HG03196 (cell line): ENCODE measurements around the gene PKD2.
"Not testable (repeated sequence)": the region's sequence is repeated elsewhere in the genome, so short reads cannot be mapped to it uniquely, and the experiment has no call there.

Experiments used
- ATAC-seq: cut with Tn5 transposase; IDR thresholded peaks from one replicate; pipeline ENCODE4 v1.9.1; 2021; ENCODE audit not compliant: unreplicated experiment

PKD2 gene

DNA sequence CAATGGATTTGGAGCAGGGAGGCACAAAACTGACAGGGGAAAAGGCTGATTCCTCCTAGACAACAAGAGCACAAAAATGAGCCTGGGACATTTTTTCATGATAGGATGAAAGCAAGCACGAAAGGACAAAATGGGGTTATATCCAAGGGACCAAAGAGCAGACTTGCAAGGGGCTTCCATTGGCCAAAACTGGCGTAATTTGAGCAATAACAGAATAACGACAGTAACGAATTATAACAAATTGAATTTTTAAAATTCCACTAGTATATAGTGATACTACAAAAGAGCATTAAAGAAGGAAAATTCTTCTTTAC lies 21.6 kb upstream of the PKD2 start:
- ATAC-seq: no peak

DNA sequence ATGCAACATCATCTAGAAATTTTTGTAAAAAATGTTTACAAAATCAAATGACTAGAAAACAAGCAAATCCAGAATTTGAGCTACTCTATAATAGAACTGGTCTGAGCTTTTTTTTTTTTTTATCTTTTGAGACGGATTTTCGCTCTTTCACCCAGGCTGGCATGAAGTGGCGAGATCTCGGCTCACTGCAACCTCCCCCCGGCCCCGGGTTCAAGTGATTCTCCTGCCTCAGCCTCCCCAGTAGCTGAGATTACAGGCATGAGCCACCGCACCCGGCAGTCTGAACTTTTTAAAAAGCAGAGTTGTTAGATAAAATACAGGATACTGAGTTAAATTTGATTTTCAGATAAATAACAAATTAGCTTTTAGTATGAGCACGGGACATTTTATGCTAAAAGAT lies 20.9 kb upstream of the PKD2 start:
- ATAC-seq: no peak

DNA sequence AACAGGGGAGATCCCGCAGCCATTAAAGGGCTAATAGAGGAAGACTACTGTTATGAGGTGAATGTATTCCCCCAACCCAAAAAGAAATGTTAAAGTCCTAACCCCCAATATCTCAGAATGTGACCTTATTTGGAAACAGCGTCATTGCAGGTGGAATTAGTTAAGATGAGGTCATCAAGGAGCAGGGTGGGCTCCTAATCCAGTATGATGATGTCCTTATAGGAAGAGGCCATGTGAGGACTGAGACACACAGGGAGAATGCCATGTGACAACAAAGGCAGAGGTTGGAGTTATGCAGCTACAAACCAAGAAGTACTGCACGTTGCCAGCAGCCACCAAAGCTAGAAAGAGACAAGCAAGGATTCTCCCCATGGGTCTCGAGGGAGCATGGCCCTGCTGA lies 17.7 kb upstream of the PKD2 start:
- no peak for ATAC-seq

DNA sequence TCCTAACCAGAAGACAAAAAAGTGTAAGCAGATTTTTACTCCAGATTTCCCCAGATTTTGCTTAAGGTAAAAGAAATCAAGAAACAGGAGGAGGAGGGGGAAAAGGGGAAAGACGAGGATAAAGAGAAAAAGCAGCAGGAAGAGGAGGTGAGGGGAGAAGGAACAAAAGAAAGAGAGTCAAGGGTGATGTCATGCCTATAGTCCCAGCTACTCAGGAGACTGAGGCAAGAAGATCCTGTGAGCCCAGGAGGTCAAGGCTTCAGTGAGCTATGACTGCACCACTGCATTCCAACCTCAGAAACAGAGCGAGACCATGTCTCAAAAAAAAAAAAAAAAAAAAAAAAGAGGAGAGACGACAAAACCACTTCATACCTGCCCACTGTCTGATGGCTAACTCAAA lies 12.0 kb upstream of the PKD2 start:
- ATAC-seq: no peak

DNA sequence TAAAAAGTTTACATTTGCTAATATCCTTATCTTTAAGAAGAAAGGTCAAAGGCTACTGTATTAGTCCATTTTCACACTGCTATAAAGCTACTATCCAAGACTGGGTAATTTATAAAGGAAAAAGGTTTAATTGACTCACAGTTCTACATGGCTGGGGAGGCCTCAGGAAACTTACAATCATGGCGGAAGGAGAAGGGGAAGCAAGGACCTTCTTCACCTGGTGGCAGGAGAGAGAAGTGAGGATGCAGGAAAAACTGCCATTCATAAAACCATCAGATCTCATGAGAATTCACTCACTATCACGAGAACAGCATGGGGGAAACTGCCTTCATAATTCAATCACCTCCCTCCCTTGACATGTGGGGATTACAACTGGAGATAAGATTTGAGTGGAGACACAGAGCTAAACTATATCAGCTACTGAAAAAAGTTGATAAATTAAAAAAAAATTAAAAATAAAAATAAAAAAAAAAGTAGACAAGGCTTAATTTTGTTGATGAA lies 8.2 kb upstream of the PKD2 start:
- not testable (repeated sequence) for ATAC-seq

DNA sequence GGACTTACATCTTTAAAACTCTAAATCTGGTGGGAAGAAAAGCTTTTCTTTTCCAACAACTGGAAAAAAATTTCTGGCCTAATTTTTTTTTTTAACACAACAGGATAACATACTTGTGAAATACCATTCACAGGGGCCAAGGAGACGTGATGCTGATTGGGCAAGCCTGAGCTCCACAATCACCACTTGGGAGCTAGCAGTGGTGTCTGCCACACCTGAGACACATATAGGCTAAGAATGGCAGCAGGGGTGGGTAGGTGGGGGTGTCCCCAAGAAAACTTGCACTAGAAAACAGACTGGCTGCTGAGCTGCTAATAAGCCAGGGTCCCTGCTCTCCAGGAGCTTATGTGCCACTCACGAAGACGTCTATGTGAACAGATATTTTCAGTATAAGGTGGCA lies 5.6 kb upstream of the PKD2 start:
- no peak for ATAC-seq

DNA sequence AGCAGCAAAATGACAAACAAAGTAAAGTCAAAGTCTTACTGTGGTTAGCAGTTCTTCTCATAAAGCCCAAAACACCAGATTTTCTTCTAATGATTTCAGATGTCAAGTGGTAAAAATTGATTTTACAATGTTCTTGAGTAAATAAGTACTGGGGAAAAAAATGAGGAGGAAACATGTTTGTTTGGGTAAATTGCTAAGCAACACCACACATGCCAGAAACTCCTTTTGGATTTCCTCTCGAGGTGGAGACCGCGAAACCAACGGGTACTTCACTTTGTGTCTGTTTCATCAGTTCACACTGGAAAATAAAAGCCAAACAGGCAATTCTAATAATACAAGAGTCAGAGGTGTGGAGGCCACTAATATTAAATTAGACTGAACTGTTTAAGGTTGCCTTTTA lies 4.6 kb upstream of the PKD2 start:
- no peak for ATAC-seq

DNA sequence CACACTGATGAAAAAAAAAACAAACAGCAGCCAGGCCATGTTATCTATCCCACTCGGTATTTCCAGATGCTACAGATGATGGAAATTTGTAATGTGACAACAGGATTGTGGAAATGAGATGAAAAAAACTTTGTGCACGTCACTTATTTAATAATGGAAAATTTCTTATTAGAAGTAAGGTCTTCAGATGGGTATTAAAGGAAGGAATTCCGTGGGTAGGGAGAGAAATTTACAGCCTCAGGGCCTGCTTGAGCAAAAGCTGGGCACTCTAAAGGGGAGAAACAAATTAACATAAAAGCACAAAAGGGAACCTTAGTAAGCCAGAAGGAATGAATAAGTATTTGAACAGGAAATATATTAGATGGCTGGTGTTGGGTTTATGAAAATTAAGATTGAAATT lies 4.2 kb upstream of the PKD2 start:
- no peak for ATAC-seq

DNA sequence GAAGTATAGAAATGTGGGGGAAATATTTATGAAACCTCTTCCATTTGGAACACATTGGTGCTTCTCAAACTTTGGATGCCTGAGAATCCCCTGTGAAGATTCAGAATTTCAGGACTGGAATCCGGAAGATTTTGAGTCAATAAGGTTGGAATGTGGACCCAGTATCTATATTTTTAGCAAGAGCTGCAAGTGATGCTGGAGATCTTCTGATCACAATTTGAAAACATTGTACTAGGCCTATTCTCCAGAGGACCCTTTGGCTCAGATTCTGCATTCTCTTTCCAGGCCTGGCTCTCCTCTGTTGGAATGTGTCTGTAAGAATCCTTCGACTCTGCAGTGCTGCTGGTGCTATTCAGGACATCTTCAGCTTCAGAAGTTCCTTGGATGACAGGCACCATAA lies 2.4 kb upstream of the PKD2 start:
- ATAC-seq: no peak

DNA sequence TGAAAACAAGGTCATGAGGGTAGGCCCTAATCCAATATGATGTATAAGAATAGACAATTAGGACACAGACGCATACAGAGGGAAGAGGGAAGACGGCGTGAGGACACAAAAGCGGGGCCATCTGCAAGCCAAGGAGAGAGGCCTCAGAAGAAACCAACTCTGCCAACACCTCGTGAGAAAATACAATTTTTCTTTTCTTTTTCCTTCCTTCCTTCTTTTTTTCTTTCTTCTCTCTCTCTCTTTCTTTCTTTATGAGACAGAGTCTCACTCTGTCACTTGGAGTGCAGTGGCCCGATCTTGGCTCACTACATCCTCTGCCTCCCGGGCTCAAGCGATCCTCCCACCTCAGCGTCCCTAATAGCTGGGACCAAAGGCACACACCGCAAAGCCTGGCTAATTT lies 1.5 kb upstream of the PKD2 start:
- ATAC-seq: no peak

DNA sequence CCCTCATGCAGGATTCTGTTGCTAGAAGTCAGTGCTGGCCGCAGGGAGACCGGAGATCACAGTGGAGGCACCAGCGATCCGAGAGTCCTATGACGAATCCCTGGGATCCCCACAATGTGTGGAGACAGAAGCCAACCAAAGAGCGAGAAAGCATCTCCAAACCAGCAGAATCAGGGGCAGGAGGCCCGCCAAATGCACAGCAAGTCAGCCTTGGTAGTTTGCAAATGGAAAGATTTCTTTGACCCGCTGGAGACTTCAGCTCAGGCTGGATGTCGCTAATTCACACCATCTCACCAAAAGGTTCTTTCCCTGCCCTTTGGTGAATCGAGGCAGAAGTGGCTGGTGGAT lies 505 bp upstream of the PKD2 start:
- no peak for ATAC-seq

DNA sequence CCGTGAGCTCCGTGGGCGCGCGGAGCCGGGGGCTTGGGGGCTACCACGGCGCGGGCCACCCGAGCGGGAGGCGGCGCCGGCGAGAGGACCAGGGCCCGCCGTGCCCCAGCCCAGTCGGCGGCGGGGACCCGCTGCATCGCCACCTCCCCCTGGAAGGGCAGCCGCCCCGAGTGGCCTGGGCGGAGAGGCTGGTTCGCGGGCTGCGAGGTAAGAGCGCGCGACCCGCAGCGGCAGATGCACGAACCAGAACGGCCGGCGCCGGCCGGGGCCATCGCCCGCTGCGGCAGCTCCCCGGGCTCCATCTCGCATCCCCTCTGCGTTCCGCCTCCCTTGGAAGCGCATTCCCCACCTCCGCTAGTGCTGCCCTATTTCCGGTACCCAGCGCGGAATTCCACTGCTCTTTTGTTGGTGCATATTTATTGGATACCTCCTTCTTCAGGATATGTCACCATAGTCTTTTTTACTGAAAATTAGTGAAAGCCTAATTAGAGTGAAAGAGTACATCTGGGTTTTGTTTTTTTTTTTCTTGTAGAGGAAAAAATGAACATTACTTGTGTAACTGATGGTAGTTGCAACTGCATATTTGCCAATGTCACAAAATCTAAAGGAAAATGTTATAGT lies 797 bp downstream of the PKD2 start:
- peak; percentile 23 for ATAC-seq

DNA sequence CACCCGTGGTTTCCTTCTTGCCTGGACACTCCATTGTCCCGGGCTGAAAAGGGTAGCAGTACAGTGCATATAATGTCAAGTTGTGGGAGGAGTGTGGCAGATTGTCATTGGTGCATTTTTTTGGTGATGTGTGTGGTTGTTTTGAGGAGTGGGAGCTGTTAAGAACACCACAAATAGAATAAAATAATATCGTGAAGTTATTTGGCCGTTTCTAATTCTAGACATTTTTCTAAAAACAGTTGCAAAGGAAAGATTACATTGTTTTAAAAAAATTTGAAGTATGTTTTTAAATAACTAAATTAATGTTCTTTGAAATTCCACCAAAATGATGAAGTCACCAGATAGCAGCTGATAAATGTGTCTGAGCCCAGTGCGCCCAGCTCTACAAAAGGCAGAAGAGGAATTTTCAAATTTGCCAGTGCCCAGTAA lies 1.3 kb downstream of the PKD2 start:
- no peak for ATAC-seq

DNA sequence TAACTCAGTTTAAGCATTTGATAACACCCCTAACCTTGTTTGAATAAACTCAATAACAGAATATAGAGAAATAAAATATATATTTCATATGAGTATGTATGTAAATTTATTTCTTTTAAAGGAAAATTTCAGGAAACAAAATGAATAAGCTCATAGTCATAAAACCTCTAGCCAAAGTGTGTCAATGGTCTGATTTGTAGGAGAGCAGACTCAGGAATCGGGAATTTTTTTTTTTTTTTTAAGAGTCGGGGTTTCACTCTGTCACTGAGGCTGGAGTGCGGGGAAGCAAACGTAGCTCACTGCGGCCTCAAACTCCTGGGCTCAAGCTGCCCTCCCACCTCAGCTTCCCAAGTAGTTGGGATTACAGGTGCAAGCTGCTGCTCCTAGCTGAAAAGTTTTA lies 2.4 kb downstream of the PKD2 start:
- ATAC-seq: no peak

DNA sequence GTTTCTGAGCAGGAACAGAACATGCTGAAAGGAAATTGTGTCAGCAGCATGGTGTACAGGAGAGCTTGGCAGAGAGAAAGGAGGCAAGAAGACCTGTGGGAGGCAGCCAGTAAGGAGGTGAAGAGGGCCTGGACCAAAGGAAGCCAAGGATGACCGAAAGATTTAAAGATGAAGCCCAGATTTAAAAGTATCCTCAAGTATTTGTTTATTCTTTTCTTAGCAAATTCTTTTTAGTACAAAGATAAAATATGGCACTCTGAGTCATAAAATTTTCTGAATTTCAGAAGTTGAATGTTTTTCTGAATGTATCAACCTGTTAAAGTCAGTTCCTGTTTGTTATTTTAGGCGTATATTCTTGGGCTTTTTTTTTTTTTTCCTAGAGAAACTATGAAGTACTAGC lies 3.5 kb downstream of the PKD2 start:
- ATAC-seq: no peak

DNA sequence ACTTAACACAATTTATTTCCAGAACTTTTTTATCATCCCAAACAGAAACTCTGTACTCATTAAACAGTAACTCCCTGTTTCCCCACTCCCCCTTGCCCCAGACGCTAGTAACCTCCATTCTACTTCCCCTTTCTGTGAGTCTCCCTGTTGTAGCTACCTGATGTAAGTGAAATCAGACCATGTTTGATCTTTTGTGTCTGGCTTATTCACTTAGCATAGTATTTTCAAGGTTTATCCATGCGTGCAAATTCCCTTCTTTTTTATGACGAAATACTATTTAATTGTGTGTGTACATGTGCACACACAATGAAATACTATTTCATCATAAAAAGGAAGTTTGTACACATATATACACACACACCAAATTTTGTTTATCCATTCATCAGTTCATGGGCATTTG lies 5.2 kb downstream of the PKD2 start:
- peak; percentile 56 for ATAC-seq

DNA sequence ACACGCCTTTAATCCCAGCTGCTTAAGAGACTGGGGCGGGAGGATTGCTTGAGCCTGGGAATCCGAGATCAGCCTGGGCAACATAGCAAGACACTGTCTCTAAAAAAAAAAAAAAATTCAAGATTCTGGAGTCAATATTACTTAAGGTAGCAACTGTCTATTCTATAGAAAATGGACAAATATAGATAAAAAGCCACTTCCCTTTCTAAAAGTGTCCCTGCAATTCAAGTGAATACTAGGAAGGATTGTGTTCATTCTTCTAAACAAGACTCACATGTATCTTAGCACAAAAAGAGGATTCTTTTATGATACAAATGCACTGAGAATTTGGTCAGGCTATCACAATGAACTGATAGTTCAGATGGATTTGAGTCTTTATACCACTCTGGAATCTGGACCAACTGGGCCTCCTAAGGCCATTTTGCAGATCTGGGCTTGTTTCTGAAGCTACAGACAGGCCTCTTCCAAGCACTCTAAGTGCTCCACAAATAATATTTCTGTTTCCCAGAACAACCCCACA lies 7.0 kb downstream of the PKD2 start:
- no peak for ATAC-seq

DNA sequence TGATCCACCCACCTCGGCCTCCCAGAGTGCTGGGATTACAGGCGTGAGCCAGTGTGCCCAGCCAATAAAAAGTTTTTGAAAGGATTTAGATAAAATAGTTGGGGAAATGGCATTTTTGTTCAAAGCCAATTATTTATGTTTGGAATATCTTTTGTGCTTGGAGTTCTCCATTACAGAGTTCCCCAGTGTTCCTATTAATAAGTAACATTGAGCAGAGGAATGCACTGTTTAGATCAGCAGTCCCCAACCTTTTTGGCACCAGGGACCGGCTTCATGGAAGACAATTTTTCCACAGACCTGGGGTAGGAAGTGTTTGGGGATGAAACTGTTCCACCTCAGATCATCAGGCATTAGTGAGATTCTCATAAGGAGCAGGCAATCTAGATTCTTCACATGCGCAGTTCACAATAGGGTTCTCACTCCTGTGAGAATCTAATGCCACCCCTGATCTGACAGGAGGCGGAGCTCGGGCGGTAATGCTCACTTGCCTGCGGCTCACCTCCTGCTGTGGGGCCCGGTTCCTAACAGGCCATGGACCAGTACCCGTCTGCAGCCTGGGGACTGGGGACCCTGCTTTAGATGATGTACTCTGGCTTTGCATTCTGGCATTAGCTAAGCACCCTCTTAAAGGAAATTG lies 8.3 kb downstream of the PKD2 start:
- ATAC-seq: no peak

DNA sequence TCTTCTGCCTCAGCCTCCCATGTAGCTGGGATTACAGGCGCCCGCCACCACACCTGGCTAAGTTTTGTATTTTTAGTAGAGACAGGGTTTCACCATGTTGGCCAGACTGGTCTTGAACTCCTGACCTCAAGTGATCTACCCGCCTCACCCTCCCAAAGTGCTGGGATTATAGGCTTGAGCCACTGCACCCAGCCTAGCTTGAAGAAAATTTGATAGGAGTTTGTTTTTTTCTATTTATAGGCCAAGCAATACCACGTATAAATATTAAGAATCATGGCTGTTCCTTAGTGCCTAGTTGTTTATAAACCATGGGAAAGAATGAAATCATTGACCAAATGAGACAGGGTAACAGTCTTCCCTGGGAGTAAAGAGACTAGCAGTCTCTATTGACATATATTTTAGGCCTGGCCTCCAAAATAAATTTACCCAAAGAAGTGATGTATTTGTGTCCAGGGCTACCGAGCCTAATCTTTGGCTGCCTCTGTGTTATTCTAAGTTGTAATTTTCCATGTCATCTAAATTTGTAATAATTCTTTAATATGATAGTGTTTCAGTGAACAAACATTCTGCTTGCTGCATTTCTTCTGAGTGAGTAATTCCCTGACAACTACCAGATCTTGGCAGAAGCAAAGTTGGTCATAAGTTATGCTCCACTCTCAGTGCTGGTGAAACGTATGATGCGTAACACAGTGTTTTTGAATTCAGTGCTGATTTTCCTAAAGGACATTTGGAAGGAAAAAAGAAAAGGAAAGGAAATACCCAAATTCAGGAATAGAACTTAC lies 10.3 kb downstream of the PKD2 start:
- ATAC-seq: no peak

DNA sequence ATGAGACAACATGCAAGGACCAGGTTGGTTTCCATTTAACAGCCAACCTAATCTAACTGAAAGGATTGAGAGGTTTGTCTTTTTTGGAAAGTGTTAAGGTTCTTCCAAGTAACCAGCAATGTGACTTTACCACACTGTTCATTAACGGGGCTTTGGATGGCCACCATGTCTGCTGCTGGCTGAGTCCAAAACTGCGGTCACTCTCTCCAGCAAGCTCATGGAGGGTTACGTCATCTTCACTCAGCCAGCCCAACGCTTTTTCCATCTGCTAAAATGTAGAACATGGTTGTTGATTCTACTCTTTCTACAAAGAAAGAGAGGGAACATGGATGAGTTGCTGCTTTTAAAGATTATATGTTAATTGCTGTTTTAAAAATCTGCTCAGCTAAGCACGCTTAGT lies 11.0 kb downstream of the PKD2 start:
- no peak for ATAC-seq

DNA sequence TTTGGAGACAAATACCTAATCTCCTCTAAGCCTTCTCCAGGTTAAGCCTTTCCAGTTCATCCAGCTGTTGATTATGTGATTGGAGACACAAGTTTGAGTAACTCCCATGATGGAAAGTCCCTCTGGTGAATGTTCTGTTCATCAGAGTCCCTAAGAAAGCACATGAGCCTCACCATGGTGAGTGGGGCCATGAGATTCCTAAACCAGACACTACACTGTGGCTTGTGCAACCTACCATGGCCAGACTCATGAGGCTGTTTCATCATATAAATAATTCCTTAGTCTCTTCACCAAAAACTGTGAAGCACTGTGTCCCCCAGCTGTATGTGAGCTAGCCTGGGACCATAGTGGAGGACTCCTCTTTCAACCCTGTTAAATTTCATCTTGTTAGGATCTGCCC lies 14.4 kb downstream of the PKD2 start:
- no peak for ATAC-seq

DNA sequence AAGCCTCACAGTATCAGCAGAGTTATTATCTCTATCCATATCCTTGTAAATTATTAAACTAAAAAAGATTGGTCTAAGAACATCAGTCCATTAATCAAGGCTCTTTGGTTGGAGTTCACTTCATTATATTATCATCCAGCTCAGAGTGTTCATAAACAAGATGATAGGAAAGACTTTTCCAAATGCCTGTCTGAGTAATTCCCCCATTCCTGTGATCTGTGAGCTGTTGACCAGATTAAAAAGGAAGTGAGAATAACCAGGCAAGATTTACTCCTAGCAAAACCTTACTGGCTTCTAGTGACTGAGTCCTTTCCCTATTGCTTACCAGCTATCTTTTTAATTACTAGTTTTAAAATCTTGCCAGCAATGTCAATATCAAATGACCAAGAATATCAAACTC lies 14.9 kb downstream of the PKD2 start:
- ATAC-seq: no peak
